ENCODE measurements around the gene CDK5RAP2.
"Not testable (repeated sequence)": the region's sequence is repeated elsewhere in the genome, so short reads cannot be mapped to it uniquely, and the experiment has no call there.

GRCh38 chr9:120628925-120629497 is 49.0 kb upstream of the CDK5RAP2 start:
- TF ChIP-seq POLR2A (IDR thresholded peaks at IDR 0.05); CTCF (IDR thresholded peaks at IDR 0.05); POLR2AphosphoS5 (IDR thresholded peaks at IDR 0.05; ENCODE audit: insufficient read depth in 1 of 2, low read depth in 1 of 2): not testable (repeated sequence)

Measured in vagina (tissue), 2 donors.